OCI-LY3 (cell line): ENCODE measurements around the gene LHPP.

Source experiments
- H2AFZ ChIP-seq: fragments of 200-600, 300-600 bp; shearing (Covaris generic); 2 replicates; pipeline ENCODE4 v1.6.0; 2014; ENCODE audit warnings: antibody characterized with exemption, low read depth, low read length
- H3K27ac ChIP-seq: fragments of 200-600, 300-600 bp; sonication (generic); 2 replicates; pipeline ENCODE4 v1.5.1; 2014; ENCODE audit warnings: mild to moderate bottlenecking, low read length, moderate library complexity, mixed read lengths
- H3K27me3 ChIP-seq: fragments of 200-600, 300-600 bp; sonication (generic); 2 replicates; pipeline ENCODE4 v1.6.1; 2014; ENCODE audit warnings: low read depth, low read length, mixed read lengths
- H3K36me3 ChIP-seq: fragments of 200-600, 300-600 bp; sonication (generic); replicated peaks from 2 replicates; pipeline ENCODE3; 2014; ENCODE audit warnings: low read depth, low read length, mixed read lengths
- H3K4me1 ChIP-seq: fragments of 300-600, 200-600 bp; sonication (generic); 2 replicates; pipeline ENCODE4 v1.6.1; 2014; ENCODE audit warnings: low read length, mixed read lengths
- H3K4me2 ChIP-seq: fragments of 200-600, 300-600 bp; sonication (generic); 2 replicates; pipeline ENCODE4 v1.6.1; 2014; ENCODE audit warnings: low read length, mixed read lengths
- H3K4me3 ChIP-seq: fragments of 300-600, 200-600 bp; sonication (generic); 2 replicates; pipeline ENCODE4 v1.5.1; 2014; ENCODE audit warnings: antibody characterized with exemption, mild to moderate bottlenecking, low read length, moderate library complexity
- H3K79me2 ChIP-seq: fragments of 300-600, 200-600 bp; shearing (Covaris generic); 2 replicates; pipeline ENCODE4 v1.6.1; 2014; ENCODE audit warnings: mild to moderate bottlenecking, low read length, mixed read lengths
- H3K9ac ChIP-seq: fragments of 300-600, 200-600 bp; shearing (Covaris generic); 2 replicates; pipeline ENCODE4 v1.6.0; 2014; ENCODE audit warnings: mild to moderate bottlenecking, low read length, moderate library complexity
- H3K9me3 ChIP-seq: fragments of 200-600, 300-600 bp; shearing (Covaris generic); 2 replicates; pipeline ENCODE4 v1.6.1; 2014; ENCODE audit warnings: low read length, mixed read lengths; ENCODE audit not compliant: insufficient read depth
- H4K20me1 ChIP-seq: fragments of 200-600, 300-600 bp; sonication (generic); 2 replicates; pipeline ENCODE4 v1.6.1; 2016; ENCODE audit warnings: low read length, mixed read lengths; ENCODE audit not compliant: insufficient read depth
- CTCF ChIP-seq: fragments of 200-600, 300-600 bp; sonication (generic); IDR thresholded peaks from 2 replicates; pipeline ENCODE4 v1.5.1; 2014; ENCODE audit warnings: antibody characterized with exemption, low read length, low read depth
- EZH2phosphoT487 ChIP-seq: fragments of 200-600 bp; shearing (Covaris generic); IDR thresholded peaks from 2 replicates; pipeline ENCODE4 v1.6.1; 2018; ENCODE audit warnings: antibody characterized with exemption, mixed run types, low read depth

The LHPP gene

DNA sequence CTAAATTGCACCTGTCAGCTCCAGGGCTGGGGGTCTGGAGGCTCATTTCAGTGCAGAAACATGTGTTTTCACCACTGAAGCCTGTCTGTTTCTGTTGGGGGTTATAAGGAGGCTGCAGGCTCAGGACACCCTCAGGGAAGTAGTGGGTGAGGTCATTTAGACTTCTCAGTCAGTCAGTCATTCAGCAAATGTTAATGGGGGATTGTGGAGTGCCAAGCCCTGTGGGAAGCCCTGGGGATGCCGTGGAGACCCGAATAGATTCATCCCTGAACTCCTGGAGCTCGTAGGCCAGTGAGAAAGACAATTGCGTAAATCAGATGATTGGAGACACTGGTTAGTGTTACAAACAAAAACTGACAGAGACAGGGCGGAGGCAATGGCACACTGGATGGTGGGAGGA, 19.2 kb downstream of the LHPP start:
- H3K4me3 ChIP-seq, result no peak overlapping the region
- H3K9ac ChIP-seq, result no peak overlapping the region
- no peaks in the 10 kb centered on the region for H3K9me3 ChIP-seq
- H3K4me1 ChIP-seq, result no peaks in the 10 kb centered on the region
- H3K27ac ChIP-seq, result no peak overlapping the region
- no peaks in the 10 kb centered on the region for H3K27me3 ChIP-seq
- no peaks in the 10 kb centered on the region for H4K20me1 ChIP-seq
- no peaks in the 10 kb centered on the region for H3K36me3 ChIP-seq
- no peaks in the 10 kb centered on the region for H3K79me2 ChIP-seq
- H2AFZ ChIP-seq, result no peak overlapping the region
- TF ChIP-seq EZH2phosphoT487 (no peak), CTCF (no peak)
- H3K4me2 ChIP-seq, result no peak overlapping the region

DNA sequence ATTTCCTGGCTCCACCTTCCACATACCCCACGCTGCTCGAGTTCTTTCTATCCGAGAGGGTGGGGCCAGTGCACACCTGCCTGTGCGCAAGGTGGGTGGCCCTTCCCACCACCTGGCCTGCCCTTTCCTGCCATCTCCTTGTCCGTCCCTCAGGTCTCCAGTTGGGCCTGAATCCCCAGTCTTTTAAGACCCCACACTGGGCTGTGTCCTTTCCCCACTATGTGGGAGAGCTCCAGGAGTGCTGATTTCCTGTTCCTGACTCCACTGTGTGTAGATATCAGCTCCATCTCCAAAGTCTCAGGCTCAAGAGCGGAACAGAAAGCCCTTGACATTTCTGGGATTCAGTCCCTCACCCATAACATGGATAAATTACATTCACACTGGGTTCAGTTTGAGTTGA, 20.1 kb downstream of the LHPP start:
- Histone ChIP-seq H3K4me1 (no peaks in the 10 kb centered on the region), H4K20me1 (no peaks in the 10 kb centered on the region), H2AFZ (no peak overlapping the region), H3K9me3 (no peaks in the 10 kb centered on the region), H3K36me3 (no peaks in the 10 kb centered on the region), H3K9ac (no peak overlapping the region), H3K27me3 (no peaks in the 10 kb centered on the region), H3K4me3 (no peak overlapping the region), H3K79me2 (no peaks in the 10 kb centered on the region), H3K27ac (no peak overlapping the region), H3K4me2 (no peak overlapping the region)
- TF ChIP-seq EZH2phosphoT487, result no peak
- TF ChIP-seq CTCF, result no peak

- no peaks in the 10 kb centered on the region for H3K9me3 ChIP-seq
- H3K4me1 ChIP-seq, result no peaks in the 10 kb centered on the region
- H3K27me3 ChIP-seq, result no peaks in the 10 kb centered on the region
- no peaks in the 10 kb centered on the region for H4K20me1 ChIP-seq
- H2AFZ ChIP-seq, result no peak overlapping the region
- no peak overlapping the region for H3K4me3 ChIP-seq
- H3K27ac ChIP-seq, result no peak overlapping the region
- no peaks in the 10 kb centered on the region for H3K36me3 ChIP-seq
- TF ChIP-seq CTCF (no peak), EZH2phosphoT487 (no peak)
- H3K9ac ChIP-seq, result no peak overlapping the region
- no peak overlapping the region for H3K4me2 ChIP-seq
- H3K79me2 ChIP-seq, result no peaks in the 10 kb centered on the region
Measured at GRCh38 chr10:124482236-124482800, 20.7 kb downstream of the LHPP start.

- Histone ChIP-seq H3K9ac (no peak overlapping the region), H3K27ac (no peak overlapping the region), H3K4me1 (no peaks in the 10 kb centered on the region), H3K79me2 (no peaks in the 10 kb centered on the region), H2AFZ (no peak overlapping the region), H3K36me3 (no peaks in the 10 kb centered on the region), H3K4me3 (no peak overlapping the region), H4K20me1 (no peaks in the 10 kb centered on the region), H3K4me2 (no peak overlapping the region), H3K9me3 (no peaks in the 10 kb centered on the region), H3K27me3 (no peaks in the 10 kb centered on the region)
- TF ChIP-seq EZH2phosphoT487 (no peak), CTCF (no peak)
Measured at GRCh38 chr10:124482876-124483275, 21.3 kb downstream of the LHPP start.
